HFF-Myc (cell line): ENCODE results near the gene BLID.

Source experiments
- DNase-seq: peaks from one replicate; pipeline ENCODE4 v3.0.0-alpha.2; 2011; ENCODE audit warnings: low read depth; ENCODE audit errors: extremely low read depth
- H3K4me3 ChIP-seq: replicated peaks from 2 replicates; pipeline ENCODE4 v1.5.1; 2011; ENCODE audit warnings: low read depth, mild to moderate bottlenecking, control low read depth, low read length
- CTCF ChIP-seq: IDR thresholded peaks from 2 replicates; pipeline ENCODE4 v1.5.1; 2012; ENCODE audit warnings: mild to moderate bottlenecking, low read depth, low read length, control low read depth; ENCODE audit errors: missing control alignments

The BLID gene

DNA sequence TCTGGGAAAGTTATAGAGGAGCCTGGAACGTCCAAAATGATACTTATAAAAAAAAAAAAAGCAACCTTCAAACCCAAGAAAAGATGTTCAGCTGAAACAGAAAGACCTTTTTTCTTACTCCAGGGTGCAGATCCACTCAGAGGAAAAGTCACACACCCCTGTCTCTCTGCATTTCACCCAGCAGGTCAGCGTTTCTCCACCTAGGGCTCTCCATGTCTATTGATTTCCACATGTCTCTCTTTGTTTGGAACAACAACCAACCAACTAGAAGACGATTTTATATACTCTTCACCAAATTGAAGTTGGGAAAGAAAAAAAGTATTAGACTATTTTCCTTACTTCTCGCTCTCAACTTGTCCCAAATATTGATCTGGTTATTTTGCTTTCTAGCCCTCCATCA lies 42.2 kb upstream of the BLID start:
- no peak for DNase-seq
- TF ChIP-seq CTCF: no peak
- H3K4me3 ChIP-seq: no peak overlapping the region

DNA sequence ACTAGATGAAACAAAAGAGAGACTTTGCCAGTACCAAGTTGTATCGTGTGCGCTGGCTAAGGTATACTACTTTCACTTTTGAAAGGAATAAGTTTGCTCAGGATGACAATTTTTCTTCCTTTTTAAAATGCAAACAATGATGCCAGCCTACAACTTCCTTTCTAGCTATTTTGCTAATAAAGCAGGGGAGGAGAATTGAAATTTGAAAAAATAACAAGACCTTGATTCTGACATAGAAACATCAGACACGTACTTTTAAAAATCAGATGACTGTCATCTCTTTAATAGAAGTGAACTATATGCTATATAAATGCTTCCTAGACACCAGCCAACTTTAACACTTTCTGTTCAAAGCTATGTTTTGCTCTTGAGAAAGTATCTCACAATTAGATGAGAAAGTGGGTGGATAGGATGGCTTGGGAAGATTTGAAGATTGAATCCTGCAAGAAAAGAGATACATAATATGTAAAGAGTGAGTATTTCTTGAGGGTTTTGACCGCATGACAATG lies 41.7 kb upstream of the BLID start:
- TF ChIP-seq CTCF: no peak
- DNase-seq: no peak
- no peak overlapping the region; the same call in 1 of the 2 replicates for H3K4me3 ChIP-seq

DNA sequence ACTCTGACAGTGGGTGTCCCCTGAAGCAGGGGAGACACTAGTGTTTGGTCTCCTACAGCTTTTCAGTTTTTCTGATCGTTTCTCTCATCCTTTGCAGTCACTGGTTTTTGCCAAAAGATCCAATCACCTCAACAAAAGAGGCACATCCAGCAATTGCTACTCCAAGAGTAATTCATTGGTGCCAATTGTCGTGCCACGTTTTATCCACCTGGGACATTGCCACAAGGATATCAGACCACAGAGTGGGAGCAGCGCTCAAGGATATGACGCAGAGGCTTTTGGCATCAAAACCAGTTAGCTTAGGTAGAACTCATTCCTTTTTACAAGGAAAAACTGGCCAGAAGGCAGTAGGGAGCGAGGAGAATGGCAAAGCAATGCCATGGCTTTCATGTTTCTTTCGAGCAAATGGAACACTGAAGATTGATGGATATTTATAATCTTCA lies 40.9 kb upstream of the BLID start:
- H3K4me3 ChIP-seq: no peak overlapping the region
- DNase-seq: no peak
- TF ChIP-seq CTCF: no peak

GRCh38 chr11:122155765-122156527 lies 39.9 kb upstream of the BLID start:
- TF ChIP-seq CTCF: no peak
- no peak overlapping the region for H3K4me3 ChIP-seq
- no peak for DNase-seq

DNA sequence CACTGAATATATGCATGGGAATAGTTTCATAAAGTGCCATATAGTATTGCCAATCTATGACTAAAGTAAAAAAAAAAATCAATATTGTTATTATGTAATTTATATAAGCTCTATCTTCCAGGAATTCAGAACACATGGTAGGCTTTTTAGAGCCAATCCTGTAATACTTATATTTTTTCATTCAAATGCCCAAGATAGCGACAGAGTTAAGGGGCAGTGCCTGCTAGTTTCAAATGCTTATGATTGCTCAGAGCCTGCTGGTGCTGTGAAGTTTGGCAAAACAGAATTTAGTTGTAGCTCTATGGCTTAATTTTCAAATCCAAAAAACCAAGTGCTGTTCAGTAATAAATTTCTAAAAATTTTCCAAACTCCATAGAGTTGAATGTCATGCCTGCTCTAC lies 39.0 kb upstream of the BLID start:
- DNase-seq: no peak
- no peak overlapping the region for H3K4me3 ChIP-seq

GRCh38 chr11:122154227-122154626 lies 38.2 kb upstream of the BLID start:
- H3K4me3 ChIP-seq: no peak overlapping the region
- DNase-seq: no peak
- no peak for TF ChIP-seq CTCF

More for the DNA sequence above, 39.0 kb upstream of the BLID start:
- TF ChIP-seq CTCF: no peak
